ENCODE results near the gene KRT6B.

GRCh38 chr12:52435659-52435999, 16.3 kb downstream of the KRT6B start:
- no peak for TF ChIP-seq CTCF (conservative IDR thresholded peaks at IDR 0.05; ENCODE audit: low read depth, low read length)
- no peak for TF ChIP-seq EZH2 (IDR thresholded peaks at IDR 0.05; ENCODE audit: low read length, unreplicated experiment)
- TF ChIP-seq EZH2phosphoT487 (IDR thresholded peaks at IDR 0.05; ENCODE audit: borderline replicate concordance, low read length), result no peak

Measured in PC-3 (cell line).